A549 treated with CORT108297 at 1 μM for 4 hours (cell line): ENCODE measurements around the gene NPC1L1. TPM values are rescaled to one million over a fixed set of nuclear protein-coding genes. Genes with fewer than 3 reads are reported as not detected.

Experiments
- total RNA-seq: library from RNA; stranded (reverse); fragments of 200-300 nt; extraction: Qiagen RNA extraction; gene quantifications from 5 replicates; pipeline ENCODE4 v1.2.3, GENCODE V29; 2022

Gene NPC1L1
- total RNA-seq: 0.01 to 0.08 TPM (median 0.06 TPM) in 5 replicates

GRCh38 chr7:44541028-44541869 is at the start of gene NPC1L1:
Gene NPC1L1 (minus strand): TSS chr7:44541330. CDS start chr7:44541259, 71 bp downstream.

GRCh38 chr7:44581879-44582603 is 40.9 kb upstream of the NPC1L1 start, which contains the start of gene TMED4:
Gene TMED4 (minus strand): TSS chr7:44582231. CDS start chr7:44582206, 25 bp downstream.

GRCh38 chr7:44573464-44574286 is 32.5 kb upstream of the NPC1L1 start, which contains the start of gene DDX56:
Gene DDX56 (minus strand): TSS chr7:44573908. CDS start chr7:44573895, 13 bp downstream.

GRCh38 chr7:44490351-44491200 is 50.6 kb downstream of the NPC1L1 start, which contains the start of gene NUDCD3:
Gene NUDCD3 (minus strand): TSS chr7:44490658. CDS start chr7:44490600, 58 bp downstream.

Other genes with a start within 250 kb of the NPC1L1 start
- gene CAMK2B, start 215.7 kb downstream of the NPC1L1 start, total RNA-seq: 0.12 to 0.27 TPM (median 0.17 TPM) in 5 replicates
- 50.9 to 62.9 TPM (median 58.9 TPM) in 5 replicates for gene NUDCD3, start 50.7 kb downstream of the NPC1L1 start, total RNA-seq
- gene DDX56, start 32.6 kb upstream of the NPC1L1 start, total RNA-seq: 110 to 137 TPM (median 121 TPM) in 5 replicates
- 48.2 to 54.9 TPM (median 51.8 TPM) in 5 replicates for gene TMED4, start 40.9 kb upstream of the NPC1L1 start, total RNA-seq
- gene OGDH, start 65.3 kb upstream of the NPC1L1 start, total RNA-seq: 25.1 to 32.4 TPM (median 30.1 TPM) in 5 replicates
- 23.8 to 37.5 TPM (median 36.2 TPM) in 5 replicates for gene ZMIZ2, start 207.5 kb upstream of the NPC1L1 start, total RNA-seq